Heart left ventricle (tissue), 13 donors: ENCODE results near the gene CDH2.

Source experiments
- POLR2A ChIP-seq, 2 donors: fragments of 450-650 bp; IDR thresholded peaks; one replicate each; pipeline ENCODE4 v1.6.1; 2017; ENCODE audit warnings: antibody characterized with exemption in 2 of 2, mild to moderate bottlenecking in 2 of 2, moderate library complexity in 2 of 2
- TF ChIP-seq, protein P1 (sequence below), 12 donors: fragments of 200-600 bp; sonication (generic) in 4 of 12; IDR thresholded peaks; one replicate each; pipeline versions ENCODE4 v1.5.0 to v1.8.0; 2018 to 2022; ENCODE audit warnings: antibody characterized with exemption in 12 of 12, mild to moderate bottlenecking in 5 of 12
- donor health status: ischemic (EF 13 %, LVEDD 7.1; RV severe dilation, severe dysfunction).
- donor health status: DM: no; HTN: yes; CAD: no.
- donor health status: DM: no; HTN: no; CAD: no.
- donor health status: ischemic (EF 25% LVEDD 6.9; RV normal size, moderate dysfunction).
- donor health status: ischemic (EF 25% LVEDD 5.7; RV mildly dilated, moderate dysfunction).
- donor health status: ischemic (EF 35%, LVEDD 5.7; RV mildly dilated, moderate dysfunction).
- donor health status: nonischemic (EF 11% LVEDD 7.7; RV severe dilation, severe dysfunction).
- donor health status: DM: yes; HTN: yes; CAD: no.
- donor health status: PGD.
- donor health status: ischemic (EF 29% LVEDD 5.4; RV normal size, mild dysfunction).
- donor health status: nonischemic (EF 23%, LVEDD 6.1; RV moderate dilation, normal function).

- TF ChIP-seq, protein P1, sequence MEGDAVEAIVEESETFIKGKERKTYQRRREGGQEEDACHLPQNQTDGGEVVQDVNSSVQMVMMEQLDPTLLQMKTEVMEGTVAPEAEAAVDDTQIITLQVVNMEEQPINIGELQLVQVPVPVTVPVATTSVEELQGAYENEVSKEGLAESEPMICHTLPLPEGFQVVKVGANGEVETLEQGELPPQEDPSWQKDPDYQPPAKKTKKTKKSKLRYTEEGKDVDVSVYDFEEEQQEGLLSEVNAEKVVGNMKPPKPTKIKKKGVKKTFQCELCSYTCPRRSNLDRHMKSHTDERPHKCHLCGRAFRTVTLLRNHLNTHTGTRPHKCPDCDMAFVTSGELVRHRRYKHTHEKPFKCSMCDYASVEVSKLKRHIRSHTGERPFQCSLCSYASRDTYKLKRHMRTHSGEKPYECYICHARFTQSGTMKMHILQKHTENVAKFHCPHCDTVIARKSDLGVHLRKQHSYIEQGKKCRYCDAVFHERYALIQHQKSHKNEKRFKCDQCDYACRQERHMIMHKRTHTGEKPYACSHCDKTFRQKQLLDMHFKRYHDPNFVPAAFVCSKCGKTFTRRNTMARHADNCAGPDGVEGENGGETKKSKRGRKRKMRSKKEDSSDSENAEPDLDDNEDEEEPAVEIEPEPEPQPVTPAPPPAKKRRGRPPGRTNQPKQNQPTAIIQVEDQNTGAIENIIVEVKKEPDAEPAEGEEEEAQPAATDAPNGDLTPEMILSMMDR (IDR thresholded peaks at IDR 0.05): no peak
- TF ChIP-seq POLR2A (IDR thresholded peaks at IDR 0.05): no peak
These were observed 245.4 kb downstream of the CDH2 start for GRCh38 chr18:27931535-27931934.
